Activated CD8-positive, alpha-beta memory T cell treated with anti-CD3 and anti-CD28 coated beads for 1 hour (primary cell): ENCODE measurements around the gene B4GALT5.

Experiments used
- DNase-seq, 2 donors: peaks; one replicate each; pipeline ENCODE4 v3.0.0-alpha.2; 2020; ENCODE audit warnings: low read depth in 1 of 2; ENCODE audit errors: extremely low read depth in 1 of 2

B4GALT5 gene

DNA sequence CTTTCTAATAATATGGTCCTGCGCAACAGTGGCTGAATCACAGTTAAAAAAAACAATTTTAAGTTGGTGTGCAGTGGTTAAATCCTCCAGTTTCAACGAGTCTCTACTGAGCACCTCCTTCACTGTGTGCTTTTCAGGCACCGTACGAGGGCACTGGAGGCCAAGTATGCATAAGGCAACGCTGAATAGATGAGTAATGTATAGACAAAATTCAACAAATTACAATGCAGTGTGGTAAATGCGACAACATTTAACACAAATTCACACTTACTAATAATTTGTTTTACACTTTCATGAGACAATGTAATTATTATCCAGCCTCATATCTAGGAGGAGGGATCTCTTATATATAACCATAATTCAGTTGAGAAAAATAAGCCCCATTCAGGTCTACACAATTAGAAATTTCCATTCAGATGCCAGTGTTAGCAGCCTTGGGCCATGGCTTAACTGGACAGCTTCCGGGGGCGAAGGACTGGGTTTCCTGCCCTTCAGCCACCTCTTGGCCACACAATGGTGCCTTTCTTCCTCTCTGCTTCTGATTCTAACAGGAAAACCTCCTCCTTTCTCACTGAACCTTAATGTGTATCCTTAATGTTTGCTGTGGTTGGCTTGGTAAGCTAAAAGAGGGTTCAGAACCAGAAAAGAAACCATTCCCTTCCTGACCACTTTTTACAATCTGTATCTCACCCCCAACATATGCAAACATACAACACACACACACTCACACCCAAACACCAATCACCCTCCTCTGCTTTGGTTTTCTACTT is 51.9 kb downstream of the B4GALT5 start:
- DNase-seq: no peak

DNA sequence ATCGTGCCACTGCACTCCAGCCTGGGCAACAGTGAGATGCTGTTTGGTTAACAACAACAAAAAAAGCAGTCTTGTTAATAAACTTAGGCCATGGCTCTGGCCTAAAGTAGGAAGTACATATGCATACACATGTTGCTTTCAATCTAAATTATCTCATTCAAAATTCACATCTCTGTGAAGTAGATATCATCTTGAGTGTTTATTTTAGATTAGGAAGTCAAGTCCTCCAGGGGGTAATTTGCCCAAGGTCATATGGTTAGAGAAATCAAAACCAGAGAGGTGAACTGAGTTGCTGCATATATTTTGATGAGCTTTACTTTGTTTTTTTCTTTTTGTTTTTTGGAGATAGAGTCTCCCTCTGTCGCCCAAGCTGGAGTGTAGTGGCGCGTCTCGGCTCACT is 52.8 kb downstream of the B4GALT5 start:
- DNase-seq: no peak

DNA sequence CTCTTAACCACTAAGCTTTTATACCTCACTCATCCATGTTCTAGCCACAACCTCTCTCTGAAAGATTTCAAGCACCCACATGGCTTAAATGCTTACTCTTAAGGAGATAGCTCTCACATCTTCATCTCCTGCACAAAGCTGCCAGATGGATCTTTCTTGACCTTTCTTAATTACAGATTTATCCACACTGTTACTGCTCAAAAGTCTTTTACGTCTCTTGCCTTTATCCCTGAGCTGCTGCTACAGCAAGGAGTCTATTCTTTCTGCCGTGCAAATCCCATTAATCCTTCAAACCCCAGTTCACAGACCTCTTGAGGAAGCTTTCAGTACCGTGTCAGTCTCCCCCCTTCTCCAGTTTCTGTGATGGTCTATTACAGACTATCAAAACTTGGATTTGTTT is 54.6 kb downstream of the B4GALT5 start:
- no peak for DNase-seq

DNA sequence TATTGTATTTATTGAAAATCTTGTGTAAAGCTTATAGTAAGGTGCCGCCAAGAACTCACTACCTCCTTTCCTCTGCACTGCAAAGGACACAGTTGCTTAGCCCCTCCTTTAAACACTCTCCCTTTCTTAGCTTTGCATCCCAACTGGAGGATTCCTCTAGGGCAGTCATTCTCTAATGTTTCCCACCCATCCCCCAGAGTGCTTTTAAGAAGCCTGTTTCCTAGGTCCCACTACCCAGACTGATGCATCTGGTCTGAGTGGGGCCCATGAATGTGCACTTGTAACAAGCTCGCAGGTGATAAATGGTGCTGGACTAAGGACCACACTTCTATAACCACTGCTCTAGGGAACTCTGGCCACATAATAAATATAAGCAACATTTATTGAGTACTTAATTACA is 55.2 kb downstream of the B4GALT5 start:
- DNase-seq: no peak

DNA sequence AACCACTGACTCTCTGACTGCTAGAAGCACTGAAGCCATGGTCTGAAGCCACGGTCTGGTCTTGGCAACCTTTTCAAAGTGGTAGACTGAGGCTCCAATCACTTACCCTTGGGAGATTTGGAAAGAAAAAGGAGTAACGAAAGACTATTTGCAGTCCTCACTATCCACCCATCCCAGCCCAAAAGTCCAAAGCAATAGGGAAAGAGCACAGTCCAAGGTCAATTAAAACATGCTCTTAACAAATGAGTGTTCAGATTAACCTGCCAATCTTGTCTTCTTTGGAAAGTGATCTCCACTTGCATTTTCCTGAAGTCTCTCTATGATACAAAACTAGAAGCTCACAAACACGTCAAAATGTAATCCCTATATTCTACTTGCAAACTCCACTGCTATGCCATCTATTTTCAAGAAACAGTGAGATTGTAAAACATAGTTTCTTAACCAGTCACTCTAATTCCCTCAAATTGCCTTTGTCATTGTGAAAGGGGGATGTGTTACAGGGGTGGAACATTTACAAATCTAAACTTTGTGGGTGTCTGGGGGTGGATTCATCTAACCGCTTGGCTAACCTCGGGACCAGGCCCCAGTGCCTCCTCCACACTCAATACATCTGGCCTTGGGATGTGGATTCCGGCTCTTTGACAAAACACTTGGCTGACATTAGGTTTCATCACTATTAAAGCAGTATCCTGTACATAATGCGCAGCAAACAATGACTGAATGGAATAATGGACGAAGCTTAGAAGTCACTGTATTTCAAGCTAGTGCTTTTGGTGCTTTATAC is 56.4 kb downstream of the B4GALT5 start:
- no peak for DNase-seq

DNA sequence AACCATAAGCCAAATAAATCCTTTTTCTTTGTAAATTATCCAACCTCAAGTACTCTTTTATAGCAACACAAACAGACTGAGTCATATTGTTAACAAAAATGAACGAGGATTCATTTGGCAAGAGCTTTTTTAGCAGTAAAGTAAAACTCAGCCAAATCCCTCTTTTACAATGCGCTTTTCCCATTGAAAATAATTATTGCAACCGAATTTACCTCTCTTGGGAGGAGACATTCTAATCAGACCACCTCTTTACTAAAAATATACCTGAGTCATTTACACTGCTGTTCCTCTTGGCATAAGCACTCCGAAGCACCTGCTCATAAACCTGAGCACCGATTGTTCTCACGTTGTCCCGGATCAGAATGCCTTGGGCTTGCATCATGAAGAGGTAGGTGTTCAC is 57.4 kb downstream of the B4GALT5 start:
- DNase-seq: no peak

DNA sequence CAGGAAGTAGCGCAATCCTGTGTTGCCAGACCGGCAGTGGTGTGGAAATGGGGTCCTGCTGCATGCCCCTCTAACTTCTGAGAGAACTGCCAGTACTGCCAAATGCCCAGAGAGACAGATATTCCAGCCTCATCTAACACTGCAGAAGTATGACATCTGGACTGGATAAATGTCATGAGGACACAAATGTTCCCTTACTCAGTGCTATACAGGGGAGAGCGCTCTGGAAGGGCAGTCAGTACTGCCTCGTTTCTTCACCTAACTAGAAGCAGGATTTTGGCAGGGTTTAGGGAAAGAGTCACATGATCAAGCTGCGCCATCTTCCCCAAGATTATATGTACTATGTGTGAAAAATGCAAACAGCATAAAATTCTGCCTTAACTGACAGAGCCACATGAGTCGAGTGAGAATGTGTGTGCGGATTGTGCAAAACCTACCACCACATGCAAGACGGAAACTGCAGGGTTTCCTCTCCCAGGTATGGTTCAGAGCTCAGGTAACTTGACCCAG is 59.7 kb downstream of the B4GALT5 start:
- no peak for DNase-seq

DNA sequence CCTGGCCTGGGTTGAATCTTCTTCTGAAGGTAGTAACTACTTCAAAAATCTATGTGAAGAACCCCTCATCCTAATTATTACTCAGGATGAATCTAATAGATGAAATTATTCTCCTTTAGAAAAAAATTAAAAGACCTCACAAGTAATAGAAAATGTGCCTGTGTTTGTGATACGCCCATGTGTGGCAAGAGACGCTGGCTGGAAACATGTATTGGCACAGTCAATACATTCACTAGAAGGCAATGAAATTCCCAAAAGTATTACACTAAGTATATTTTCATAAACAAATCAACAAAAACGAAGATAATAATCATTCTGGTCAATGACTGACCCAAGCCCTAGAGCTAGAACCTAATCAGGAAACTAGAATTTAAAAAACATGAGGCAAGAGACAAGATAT is 64.0 kb downstream of the B4GALT5 start:
- no peak for DNase-seq

DNA sequence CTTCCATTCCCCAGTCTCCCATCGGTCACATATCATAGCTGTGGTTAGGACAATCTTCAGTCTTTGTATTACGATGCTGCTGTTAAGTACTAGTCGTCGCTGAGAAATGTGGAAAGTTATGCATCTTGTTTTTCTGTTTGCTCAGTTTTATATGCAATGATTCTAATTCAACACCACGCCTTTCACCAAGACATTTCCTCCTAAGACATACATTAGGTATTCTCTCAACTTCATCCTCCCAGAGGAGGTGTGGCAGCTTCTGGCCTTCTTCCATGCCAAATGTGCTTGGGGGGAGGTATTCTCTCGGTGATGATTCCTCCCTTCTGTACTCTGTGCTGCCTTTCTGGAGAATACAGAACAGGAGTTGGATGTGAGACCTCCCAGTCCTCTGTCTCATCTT is 66.1 kb downstream of the B4GALT5 start:
- no peak for DNase-seq

DNA sequence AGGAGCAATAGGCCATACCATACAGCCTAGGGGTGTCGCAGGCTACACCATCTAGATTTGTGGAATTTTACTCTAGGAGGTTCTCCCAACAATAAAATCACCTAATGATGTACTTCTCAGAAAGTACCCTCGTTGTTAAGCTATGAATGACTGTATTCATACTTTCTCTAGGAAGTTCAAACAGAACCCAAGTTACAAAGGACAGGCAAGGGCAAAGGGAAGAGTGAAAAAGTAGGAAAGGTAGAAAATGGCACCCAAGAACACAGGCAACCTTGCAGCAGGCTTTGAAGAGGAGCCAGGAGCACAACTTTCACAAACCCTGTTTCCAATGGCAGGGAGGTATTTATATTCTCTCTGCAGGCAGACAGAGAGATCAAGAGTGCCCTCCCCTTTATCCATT is 67.2 kb downstream of the B4GALT5 start:
- DNase-seq: no peak

DNA sequence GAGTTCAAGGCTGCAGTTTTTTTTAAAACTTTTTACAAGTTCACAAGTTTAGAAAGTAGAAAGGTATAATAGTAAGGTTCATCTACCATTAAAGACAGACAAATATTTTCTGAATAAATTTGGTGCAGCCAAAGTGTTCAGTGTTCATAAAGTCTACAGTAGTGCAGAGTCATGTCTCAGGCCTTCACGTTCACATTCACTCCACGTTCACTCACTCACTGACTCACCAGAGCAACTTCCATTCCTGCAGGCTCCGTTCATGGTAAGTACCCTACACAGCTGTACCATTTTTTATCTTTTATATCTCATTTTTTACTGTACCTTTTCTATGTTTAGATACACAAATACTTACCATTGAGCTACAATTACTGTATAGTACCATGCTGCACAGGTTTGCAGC is 67.6 kb downstream of the B4GALT5 start:
- DNase-seq: no peak

DNA sequence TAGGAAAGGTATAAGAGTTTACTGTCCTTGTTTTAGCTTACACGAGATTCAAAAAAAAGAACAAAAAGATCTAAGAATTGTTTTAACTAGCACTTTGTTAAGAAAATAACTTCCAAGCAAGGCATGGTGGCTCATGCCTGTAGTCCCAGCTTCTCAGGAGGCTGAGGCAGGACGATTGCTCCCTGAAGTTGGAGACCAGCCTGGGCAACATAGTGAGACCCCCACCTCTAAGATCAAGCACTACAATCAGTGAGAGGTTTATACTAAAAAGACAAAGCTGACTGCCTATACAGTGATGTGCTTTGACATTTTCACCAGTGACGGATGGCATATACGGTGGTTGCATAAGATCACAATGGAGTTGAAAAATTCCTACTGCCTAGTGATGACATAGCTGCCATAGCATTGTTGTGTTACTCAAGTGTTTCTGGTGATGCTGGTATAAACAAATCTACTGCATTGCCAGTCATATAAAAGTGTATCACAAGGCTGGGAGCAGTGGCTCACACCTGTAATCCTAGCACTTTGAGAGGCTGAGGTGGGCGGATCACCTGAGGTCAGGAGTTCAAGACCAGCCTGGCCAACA is 68.6 kb downstream of the B4GALT5 start:
- no peak for DNase-seq

DNA sequence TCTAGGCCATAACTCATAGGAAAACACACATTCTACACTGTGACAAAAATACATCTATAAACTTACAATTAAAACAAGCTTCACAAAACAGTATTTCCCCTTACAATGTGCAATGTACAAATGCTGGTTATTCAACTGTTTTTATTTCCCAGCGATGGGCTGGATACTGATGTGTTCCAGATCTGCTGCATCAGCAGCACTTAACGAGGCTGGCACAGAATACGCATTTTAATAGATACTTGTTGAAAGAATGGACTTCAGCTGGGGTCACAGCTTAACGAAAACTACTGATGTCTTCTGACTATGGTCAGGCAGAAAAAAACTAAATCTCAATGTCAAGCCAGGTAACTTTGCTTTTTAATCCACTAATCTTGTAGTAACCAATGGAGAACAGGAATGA is 70.9 kb downstream of the B4GALT5 start:
- DNase-seq: no peak

DNA sequence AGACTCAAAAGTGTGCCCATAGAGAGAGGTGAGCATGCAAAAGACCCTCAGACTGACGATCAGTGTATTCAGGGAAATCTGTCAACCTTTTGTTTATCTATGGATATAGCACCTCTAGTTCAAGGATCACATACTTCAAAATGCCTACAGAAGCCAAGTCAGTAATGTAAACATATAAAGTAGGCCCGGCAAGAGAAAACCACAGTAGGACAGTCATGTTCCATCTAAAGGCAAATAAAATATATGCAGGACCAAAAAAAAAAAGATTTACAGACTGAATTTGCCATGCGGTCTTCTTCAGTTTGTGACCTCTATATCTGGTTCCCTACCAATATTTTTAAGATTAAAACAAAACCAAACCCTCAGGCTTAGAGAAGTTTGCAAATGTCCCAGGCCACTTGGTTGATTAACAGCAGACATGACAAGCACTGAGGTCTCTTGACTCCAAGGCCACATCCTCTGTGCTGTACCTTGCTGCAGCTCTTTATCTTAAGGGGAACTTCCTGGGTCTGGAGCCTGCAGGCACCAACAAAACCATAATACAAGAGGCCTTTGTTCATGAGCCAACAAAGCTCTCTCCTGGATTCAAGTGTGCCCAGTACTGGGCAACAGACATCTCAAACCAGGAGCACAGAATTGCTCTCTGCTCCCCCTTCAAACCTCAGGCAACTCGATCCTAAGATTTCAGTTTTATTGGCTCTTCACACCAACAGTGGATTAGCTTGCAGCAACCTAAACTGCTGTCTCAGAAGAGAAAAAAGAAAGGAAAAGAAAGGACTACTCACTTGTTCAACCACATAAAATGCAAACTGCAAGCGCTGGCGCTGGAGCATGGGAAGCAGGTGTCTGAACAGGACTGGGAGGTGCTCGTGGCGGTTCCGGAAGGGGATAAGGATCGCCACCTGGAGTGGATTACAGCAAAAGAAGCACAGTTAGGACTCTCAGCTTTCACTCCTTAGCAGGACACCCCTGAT is 71.7 kb downstream of the B4GALT5 start:
- no peak for DNase-seq

DNA sequence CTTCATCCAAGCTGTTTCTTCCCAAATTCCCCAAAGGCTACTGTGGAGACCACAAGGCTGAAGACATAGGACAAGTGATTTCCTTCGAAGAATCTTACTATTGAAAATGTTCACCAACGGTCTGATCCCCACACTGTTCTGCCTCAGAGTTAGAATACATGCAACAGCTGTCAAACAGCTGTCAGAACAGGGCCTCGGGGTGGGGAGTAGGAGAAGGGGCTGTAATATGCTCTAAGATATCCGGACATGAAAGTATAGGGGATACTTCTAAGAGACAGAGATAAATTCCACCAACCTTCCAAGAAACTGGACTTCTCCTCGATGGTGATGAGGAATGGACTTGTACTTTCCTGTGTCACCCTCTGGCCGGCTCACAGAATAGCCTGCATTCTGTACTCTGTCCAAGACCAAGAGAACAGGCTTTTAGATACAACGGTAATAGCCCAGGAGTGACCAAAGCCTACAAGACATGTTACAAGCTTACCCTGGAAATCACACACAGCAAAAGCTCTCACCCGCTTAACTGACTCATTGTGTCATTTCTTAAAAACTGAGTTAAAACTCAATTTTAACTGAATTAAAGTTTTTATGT is 76.5 kb downstream of the B4GALT5 start:
- no peak for DNase-seq

DNA sequence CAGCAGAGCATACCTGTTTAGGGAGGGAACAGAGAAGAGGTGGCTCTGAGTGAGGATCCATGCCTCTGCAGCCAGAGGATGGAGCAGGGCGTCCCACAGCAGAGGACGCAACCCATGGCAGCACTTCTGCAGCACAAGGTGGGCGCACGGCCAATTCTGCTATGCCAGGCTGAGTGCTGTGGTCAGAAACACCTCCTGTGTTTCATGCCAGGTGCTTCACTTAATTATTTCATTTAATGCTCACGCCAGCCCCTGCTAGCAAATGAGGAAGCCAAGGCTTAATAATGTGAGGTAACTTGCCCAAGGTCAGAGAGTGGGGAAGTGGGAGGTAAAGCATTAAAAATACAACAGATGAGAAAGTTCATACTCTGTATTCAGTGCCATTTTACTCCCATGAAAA is 77.2 kb downstream of the B4GALT5 start:
- no peak for DNase-seq

DNA sequence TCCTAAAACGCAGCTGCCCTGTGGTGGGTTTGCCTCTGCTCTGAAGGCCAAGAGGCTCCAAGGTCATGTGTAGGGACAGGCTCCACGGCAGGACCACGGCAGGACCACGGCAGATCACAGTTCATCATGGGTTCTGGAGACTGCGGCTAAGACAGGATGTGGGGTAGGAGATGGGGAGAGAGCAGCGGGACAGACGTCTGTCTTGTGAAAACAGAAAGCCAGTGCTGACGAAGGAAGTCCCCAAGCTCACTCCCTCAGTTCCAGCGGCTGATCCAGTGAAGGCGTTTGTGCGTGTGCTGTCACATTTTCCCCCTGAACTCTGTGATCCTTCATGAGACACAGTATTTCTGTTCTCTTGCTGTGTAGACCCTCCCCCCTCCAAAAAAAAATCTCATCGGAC is 77.8 kb downstream of the B4GALT5 start:
- no peak for DNase-seq

DNA sequence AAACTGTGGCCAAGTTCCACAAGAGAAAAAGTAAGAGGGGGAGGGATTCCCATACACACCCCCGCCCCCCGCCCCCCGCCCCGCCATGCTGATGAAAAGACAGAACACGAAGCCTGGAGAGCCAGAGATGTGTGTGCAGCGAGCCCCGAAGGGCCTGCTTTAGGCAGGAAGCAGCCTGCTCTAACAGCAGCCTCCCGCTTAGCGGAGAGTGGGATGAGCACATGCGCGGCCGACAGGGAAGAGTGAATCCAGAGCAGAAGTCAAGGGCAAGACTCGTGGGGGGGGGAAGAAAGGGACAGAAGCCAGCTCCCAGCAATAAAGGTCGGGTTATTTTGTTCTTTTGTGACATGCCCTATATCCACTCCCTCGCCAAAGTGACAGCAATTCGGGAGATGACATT is 78.5 kb downstream of the B4GALT5 start:
- DNase-seq: no peak

DNA sequence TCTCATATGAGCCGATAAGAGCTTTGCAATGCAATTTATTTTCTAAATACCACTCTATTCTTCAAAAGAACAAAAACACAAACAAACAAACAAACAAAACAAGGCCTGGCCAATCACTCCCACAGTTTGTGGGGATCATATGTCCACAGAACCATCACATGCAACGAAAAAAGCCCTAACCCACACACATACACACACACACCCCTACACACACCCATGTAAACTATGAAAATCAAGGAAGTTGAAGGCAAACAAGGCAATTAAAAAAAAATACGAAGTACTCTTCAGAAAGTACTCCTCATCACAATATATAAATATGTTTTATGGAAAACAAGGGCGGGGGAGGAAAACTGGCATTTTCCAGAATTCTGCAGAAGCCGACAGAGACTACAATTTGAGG is 79.6 kb downstream of the B4GALT5 start:
- DNase-seq: no peak

DNA sequence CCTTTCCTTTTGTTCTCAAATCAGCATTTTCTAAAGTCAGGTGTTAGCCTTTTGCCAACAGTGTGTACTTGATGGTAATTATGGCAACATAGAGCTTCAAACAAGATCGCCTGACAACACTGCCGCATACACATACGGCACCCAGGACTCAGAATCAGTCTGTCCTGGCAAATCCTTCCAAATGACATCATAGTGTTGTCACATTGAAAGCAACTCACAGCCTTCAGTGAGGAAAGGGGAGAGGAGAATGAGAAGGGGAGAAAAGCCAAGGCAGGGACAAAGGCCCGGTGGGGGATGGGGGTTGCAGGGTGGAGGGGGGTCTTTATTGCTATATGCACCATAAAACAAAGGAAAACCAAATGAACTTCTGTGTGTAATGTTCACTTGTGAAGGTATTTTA is 80.0 kb downstream of the B4GALT5 start:
- DNase-seq: no peak
